Articular chondrocyte of knee joint (primary cell): Measurements from ENCODE around the gene TCTN2. TPM values are rescaled to one million over a fixed set of nuclear protein-coding genes. Genes with fewer than 3 reads are reported as not detected.

Source experiments
- total RNA-seq: library from RNA; depleted of rRNA; stranded (reverse); fragments of >200 nt; gene quantifications from 2 replicates; pipeline ENCODE4 v1.2.3, GENCODE V29; 2012

TCTN2 gene
- 24.2 and 29.0 TPM in 2 replicates for total RNA-seq

DNA sequence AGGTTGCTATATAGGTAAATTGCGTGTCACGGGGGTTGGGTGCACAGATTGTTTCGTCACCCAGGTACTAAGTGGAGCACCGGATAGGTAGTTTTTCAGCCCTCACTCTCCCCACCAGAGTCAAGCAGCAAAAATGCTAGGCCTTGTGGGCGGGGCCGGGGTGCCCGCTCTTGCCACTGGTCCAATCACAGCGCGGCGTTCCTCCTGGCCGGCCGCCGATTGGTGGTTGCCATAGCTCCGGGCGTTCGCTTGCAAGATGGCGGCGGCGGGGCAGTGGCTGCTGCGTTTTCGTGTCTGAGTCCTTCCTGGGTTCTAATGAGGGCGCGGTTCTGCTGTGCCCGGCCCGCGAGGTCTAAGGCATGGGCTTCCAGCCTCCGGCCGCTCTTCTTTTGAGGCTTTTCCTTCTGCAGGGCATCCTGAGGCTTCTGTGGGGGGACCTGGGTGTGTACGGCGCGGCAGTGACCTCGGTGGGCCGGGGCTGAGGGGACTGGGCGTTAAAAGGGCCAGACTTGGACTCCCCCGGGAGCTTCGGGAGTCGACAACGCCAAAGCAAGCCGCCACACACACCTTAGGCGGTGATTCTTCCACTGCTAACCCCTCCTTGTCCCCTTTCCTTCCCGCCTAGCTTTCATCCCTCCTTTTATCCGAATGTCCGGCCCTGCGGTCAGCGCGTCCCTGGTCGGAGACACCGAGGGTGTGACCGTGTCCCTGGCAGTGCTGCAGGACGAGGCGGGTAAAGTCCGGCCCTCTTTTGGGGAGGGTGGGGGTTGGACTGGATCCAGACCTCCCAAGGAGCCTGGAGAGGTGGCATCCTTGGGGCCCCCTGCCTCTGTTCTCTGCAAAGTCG is at the start of gene TCTN2:
Gene TCTN2 (plus strand): TSS at position 232 of the 847 bp plus-strand sequence. CDS start 128 bp downstream, at position 360.

DNA sequence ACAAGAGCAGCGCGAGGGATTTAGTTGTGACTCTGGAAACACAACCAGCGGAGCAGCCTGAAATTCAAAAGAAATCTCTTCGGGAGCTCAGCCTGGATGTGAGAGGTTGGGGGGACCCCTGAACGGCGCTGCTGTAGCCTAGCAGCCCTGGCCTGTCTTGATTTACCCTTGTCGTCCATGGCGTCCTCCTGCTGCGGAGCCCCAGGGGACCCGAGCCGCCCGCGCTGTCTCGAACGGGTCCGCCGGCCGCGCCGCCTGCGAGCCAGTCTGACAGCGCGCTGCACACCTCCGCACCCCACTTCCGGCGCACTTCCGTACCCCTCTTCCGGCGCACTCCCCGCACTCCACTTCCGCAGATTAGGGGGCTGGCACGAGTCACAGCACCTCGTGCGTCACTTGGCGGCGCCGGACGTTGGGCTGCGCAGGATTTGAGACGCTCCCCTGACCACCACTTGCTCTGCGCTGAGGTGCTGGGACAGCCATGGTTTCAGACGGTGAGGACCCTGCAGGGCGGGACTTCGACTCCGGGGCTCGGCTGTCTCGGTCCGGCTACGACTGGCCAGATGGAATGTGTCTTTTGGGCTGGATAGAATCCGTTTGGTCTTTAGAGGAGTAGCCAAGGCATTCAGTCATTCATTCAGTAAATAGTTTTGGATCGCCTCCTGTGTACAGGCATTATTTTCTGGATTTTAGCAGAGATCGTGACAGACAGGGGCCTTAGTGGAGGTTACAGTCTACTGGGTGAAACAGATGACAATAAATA is 37.4 kb upstream of the TCTN2 start, which contains the start of the genes EIF2B1 and GTF2H3:
Gene EIF2B1 (minus strand): TSS at position 308 of the 763 bp plus-strand sequence. CDS start 129 bp downstream, at position 179.
Gene GTF2H3 (plus strand): TSS at position 451 of the 763 bp plus-strand sequence. CDS start 31 bp downstream, at position 482.

Other genes with a start within 250 kb of the TCTN2 start
- 6.1 and 7.1 TPM in 2 replicates for gene RILPL2, start 234.4 kb upstream of the TCTN2 start, total RNA-seq
- 12.0 and 12.6 TPM in 2 replicates for gene SNRNP35, start 213.0 kb upstream of the TCTN2 start, total RNA-seq
- 11.2 and 13.3 TPM in 2 replicates for gene RILPL1, start 137.4 kb upstream of the TCTN2 start, total RNA-seq
- 582 and 597 TPM in 2 replicates for gene TMED2, start 86.6 kb upstream of the TCTN2 start, total RNA-seq
- gene DDX55, start 69.0 kb upstream of the TCTN2 start, total RNA-seq, result 16.2 and 17.9 TPM in 2 replicates
- gene EIF2B1, start 37.4 kb upstream of the TCTN2 start, total RNA-seq, result 38.5 and 44.0 TPM in 2 replicates
- gene GTF2H3, start 37.3 kb upstream of the TCTN2 start, total RNA-seq, result 64.9 and 68.6 TPM in 2 replicates
- 19.7 and 36.6 TPM in 2 replicates for gene ATP6V0A2, start 41.2 kb downstream of the TCTN2 start, total RNA-seq
- 0.11 and 0.26 TPM in 2 replicates for gene DNAH10, start 91.2 kb downstream of the TCTN2 start, total RNA-seq